ENCODE data around the gene CCDC57.

CCDC57 gene

DNA sequence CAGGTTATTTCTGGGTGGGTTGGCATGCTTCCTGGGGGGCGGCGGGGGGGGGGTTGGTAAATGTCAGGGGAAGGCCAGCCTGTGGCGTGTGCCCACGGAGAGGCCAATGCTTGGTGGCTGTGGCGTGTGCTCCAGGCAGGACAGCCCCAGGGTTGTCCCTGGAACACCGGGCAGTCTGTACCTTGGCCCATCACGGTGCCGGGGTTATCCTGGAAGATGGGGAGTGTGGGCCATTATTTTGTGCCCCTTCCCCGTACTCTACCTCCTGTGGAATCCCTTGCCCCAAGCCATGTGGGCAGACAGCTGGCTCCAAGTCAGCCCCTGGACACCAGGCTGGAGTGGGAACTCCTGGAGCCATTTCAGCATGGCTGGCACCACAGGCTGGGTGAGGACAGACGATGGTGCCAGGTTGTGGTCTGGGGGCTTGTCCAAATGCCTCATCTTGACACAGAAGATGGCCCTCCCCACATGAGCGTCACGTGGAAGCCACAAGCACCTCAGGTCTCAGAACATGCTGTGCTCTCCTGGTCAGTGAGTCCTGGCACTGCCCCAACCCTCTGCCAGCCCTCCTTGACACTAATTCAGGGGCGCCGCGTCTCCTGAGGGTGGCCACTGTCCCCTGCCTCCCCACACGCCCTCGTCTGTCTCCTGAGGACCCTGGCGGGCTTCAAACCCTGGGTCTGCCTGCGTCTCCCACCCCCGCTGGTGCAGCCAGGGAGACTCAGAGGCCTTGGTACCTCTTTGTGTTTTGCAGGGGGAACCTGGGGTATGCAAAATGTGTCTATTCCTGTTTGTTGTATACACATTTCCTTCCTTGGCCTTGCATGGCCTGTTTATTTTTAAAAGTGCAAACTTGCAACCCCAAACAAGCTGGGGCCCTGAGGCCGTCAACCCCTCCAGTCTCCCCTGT lies 20.5 kb upstream of the CCDC57 start:
- peak; percentile 56 for DNase-seq (ENCODE audit: low read depth)
- TF ChIP-seq, protein P1, sequence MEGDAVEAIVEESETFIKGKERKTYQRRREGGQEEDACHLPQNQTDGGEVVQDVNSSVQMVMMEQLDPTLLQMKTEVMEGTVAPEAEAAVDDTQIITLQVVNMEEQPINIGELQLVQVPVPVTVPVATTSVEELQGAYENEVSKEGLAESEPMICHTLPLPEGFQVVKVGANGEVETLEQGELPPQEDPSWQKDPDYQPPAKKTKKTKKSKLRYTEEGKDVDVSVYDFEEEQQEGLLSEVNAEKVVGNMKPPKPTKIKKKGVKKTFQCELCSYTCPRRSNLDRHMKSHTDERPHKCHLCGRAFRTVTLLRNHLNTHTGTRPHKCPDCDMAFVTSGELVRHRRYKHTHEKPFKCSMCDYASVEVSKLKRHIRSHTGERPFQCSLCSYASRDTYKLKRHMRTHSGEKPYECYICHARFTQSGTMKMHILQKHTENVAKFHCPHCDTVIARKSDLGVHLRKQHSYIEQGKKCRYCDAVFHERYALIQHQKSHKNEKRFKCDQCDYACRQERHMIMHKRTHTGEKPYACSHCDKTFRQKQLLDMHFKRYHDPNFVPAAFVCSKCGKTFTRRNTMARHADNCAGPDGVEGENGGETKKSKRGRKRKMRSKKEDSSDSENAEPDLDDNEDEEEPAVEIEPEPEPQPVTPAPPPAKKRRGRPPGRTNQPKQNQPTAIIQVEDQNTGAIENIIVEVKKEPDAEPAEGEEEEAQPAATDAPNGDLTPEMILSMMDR (IDR thresholded peaks at IDR 0.05; ENCODE audit: insufficient read depth, low read depth, low read length, missing control alignments): no peak
- H3K4me3 ChIP-seq (ENCODE audit: low read depth, low read length): peak overlapping the region; percentile 37

DNA sequence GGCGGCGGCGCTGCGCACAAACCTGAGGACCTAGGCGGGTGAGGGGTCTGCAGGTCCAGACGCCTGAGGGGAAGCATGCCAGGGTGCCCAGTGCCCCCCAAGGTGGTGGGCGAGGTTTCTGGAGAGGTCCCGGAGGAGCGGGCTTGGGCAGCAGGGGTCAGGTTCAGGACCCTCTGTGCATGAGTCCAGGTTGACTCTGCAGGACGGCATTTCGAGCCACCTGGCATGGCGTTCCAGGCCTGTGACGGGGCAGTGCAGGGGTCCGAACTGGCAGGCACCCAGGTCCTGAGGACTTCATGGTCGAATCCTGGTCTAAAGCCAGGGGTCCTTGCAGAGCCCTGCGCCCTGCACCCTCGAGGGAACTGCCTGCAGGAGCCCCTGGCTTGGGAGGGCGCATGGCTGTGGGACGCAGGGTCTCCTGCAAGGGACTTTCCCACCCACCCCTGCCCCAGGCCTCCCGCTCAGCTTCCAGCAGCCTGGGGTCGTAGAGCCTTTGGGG lies 19.7 kb upstream of the CCDC57 start:
- TF ChIP-seq, protein P1 (IDR thresholded peaks at IDR 0.05; ENCODE audit: insufficient read depth, low read depth, low read length, missing control alignments): no peak
- peak overlapping the region; percentile 76 for H3K4me3 ChIP-seq (ENCODE audit: low read depth, low read length)
- no peak for DNase-seq (ENCODE audit: low read depth)

DNA sequence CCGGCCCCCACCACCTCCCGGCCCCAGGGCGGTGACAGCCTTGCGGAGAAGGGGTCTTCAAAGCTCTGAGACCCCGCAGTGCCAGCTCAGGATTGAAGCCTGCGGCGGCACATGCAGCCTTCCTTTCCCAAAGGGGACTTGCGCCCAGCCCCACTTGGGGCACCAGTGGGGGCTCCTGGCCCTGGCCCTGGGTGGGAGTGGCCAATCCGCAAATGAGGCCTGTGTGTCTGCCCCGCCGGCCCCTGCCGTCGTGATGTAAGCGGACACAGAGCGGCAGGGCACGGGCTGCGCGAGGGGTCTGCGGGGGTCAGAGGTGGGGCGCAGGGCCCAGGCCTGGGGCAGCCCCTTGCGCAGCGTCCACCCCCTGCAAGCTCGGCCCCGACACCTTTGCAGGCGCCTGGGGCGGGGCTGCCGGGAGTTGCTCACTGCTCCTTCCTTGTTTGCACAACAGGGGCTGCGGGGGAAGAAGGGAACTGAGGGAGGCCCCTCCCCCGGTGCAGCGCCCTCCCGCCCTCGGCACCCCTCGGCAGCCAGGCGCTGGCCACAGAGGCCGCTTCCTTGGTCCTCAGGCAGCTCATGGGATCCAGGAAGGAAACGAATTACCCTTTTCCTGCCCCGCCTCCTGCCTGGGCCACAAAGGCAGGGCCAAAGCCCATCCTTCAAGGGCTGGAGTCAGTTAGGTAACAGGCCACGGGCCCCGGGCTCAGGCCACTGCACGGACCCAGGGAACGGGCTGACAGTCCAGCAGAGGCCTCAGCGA lies 19.1 kb upstream of the CCDC57 start:
- DNase-seq (ENCODE audit: low read depth): no peak
- peak overlapping the region; percentile 76 for H3K4me3 ChIP-seq (ENCODE audit: low read depth, low read length)
- TF ChIP-seq, protein P1 (IDR thresholded peaks at IDR 0.05; ENCODE audit: insufficient read depth, low read depth, low read length, missing control alignments): no peak

DNA sequence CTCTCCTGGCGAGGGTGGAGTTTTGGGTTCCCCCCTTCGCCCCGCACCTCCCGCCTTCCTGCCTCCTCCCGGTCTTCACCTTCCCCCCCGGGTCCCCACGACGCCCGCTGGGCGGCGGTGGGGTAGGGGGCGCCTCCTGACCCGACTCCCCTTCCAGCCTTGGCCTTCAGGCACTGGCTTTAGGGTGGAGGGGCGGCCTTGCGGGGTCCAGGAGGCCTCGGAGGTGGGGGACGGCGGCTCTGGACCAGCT lies 18.6 kb upstream of the CCDC57 start:
- no peak for DNase-seq (ENCODE audit: low read depth)
- peak overlapping the region; percentile 76 for H3K4me3 ChIP-seq (ENCODE audit: low read depth, low read length)
- TF ChIP-seq, protein P1 (IDR thresholded peaks at IDR 0.05; ENCODE audit: insufficient read depth, low read depth, low read length, missing control alignments): no peak

DNA sequence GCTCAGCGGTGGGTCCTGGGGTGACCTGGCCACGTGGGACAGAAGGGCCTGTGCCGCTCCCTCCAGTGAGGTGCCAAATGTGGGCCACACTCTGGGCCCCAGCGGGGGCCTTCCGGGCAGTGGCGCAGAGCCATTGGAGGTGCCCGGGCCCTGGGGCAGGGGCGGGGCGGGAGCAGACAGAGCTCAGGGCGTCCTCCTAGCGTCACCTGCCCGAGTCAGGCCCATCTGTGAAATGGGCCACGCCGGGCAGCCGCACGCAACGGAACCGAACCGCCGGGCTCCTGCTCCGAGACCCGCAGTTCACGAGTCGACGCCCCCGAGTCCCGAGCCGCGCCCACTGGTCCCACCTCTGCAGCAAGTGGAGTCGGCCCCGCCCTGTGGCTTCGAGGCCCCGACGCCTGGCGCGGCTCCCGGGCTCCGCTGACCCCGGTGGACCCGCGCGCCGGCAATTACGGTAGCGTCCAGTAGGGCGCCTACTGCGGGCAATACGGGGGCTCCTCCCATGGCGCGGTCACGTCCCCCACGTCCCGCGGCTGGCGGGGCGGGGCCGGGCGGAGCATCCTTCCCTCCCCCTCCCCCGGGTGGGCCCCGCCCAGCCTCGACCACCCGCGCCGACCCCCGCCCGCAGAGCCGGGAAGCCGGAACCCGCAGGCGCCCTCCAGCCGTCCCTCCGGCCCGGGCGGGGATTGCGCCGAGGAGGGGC lies 18.1 kb upstream of the CCDC57 start:
- peak overlapping the region; percentile 76 for H3K4me3 ChIP-seq (ENCODE audit: low read depth, low read length)
- peak; percentile 75 for DNase-seq (ENCODE audit: low read depth)
- TF ChIP-seq, protein P1 (IDR thresholded peaks at IDR 0.05; ENCODE audit: insufficient read depth, low read depth, low read length, missing control alignments): peak; percentile 42

DNA sequence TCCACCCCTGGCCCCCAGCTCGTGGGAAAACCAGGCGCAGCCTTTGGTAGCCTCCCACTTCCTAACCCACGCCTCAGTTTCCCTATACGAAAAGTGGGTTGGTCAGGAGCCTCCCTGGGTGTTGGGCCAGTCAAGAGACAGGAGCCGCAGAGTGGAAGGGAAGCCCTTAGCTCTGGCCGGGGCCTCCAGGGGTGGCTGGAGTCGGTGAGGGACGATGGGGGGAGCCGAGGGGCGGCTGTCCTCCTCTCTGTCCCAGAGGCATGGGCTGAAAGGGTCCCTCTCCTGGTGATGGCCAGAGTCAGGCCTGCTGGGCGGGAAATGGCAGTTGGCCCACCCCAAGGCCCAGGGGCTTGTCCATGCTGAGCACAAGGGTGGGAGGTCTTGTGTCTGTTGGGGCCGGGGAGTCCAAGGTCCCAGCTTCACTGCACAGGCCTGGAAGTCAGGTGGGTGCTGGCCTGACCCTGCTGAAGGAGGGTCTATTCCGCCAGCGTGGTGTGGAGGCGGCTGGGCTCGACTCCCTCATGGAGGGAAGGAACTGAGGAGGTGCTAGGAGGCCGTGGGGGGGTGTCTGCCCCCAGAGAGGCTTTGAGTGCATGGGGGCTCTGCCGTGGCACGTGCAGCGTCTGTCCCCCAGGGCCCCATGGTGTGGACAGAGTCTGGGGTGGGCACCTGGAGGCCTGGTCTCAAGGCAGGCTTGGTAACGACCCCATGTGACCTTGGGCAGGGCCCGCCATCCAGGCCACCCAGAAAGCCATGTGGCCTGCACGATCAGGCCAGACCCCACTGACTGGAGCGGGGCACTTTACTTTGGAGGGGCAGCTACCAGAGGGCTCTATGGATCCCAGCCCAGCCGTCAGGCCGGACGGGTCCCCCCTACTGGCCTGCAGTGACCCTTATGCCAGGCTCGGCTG lies 17.3 kb upstream of the CCDC57 start:
- no peak for DNase-seq (ENCODE audit: low read depth)
- TF ChIP-seq, protein P1 (IDR thresholded peaks at IDR 0.05; ENCODE audit: insufficient read depth, low read depth, low read length, missing control alignments): no peak
- peak overlapping the region; percentile 76 for H3K4me3 ChIP-seq (ENCODE audit: low read depth, low read length)

All from GM12865 (cell line).